Neural crest cell (in vitro differentiated cells): ENCODE measurements around the gene DOCK8. TPM values are rescaled to one million over a fixed set of nuclear protein-coding genes. Genes with fewer than 3 reads are reported as not detected.
"Not testable (repeated sequence)": the region's sequence is repeated elsewhere in the genome, so short reads cannot be mapped to it uniquely, and the experiment has no call there.

Experiments
- DNase-seq: peaks from one replicate; pipeline ENCODE4 v3.0.0; 2021; ENCODE audit warnings: low read depth, mixed read lengths, low spot score
- H3K27ac Mint-ChIP-seq: one replicate; pipeline ENCODE4 v1.8.0; 2021; ENCODE audit warnings: mild to moderate bottlenecking, mixed read lengths; ENCODE audit not compliant: unreplicated experiment
- H3K27me3 Mint-ChIP-seq: 2 replicates; pipeline ENCODE4 v1.8.0; 2021; ENCODE audit warnings: low read depth, mild to moderate bottlenecking, mixed read lengths
- H3K36me3 Mint-ChIP-seq: 2 replicates; pipeline ENCODE4 v1.8.0; 2021; ENCODE audit warnings: low read depth, mild to moderate bottlenecking, mixed read lengths
- H3K4me1 Mint-ChIP-seq: 2 replicates; pipeline ENCODE4 v1.8.0; 2021; ENCODE audit warnings: mixed read lengths
- H3K4me3 Mint-ChIP-seq: one replicate; pipeline ENCODE4 v1.8.0; 2021; ENCODE audit warnings: mild to moderate bottlenecking, mixed read lengths
- H3K9me3 Mint-ChIP-seq: 2 replicates; pipeline ENCODE4 v1.8.0; 2021; ENCODE audit warnings: mixed read lengths
- total RNA-seq: library from RNA; stranded (reverse); gene quantifications from 2 replicates; pipeline ENCODE4 v1.2.1, GENCODE V29; 2021
- TF ChIP-seq, protein P1 (sequence below): fragments of 200-600 bp; sonication (generic); conservative IDR thresholded peaks from 2 replicates; pipeline ENCODE4 v1.5.0; 2021; ENCODE audit warnings: antibody characterized with exemption, mild to moderate bottlenecking

The DOCK8 gene
- total RNA-seq, 1 donor from 2014 or later: 0.58 TPM

DNA sequence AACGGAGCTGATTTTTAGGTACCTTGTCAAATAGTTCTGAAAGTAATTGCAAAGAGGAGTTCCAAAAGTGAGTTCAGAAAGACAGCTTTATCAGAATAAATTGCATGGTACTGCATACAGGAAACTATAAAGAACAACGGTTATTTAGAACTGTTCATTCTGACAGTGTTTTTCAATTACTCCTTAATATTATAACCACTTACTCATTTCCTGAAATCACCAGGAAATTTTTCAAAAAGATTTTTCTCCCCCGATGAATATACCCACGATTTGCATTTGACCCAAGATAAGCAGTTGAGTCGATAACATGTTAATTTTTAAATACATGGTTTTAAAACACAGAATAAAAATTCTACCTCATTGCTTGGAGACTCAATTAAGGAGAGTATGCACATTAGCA is 9.4 kb downstream of the DOCK8 start:
- Mint-ChIP-seq H3K36me3 (no peaks in the 10 kb centered on the region), H3K27ac (no peak overlapping the region), H3K9me3 (no peaks in the 10 kb centered on the region), H3K4me3 (no peak overlapping the region), H3K4me1 (peaks cover 6% of the 10 kb centered on the region), H3K27me3 (no peaks in the 10 kb centered on the region)
- no peak for DNase-seq
- TF ChIP-seq, protein P1, sequence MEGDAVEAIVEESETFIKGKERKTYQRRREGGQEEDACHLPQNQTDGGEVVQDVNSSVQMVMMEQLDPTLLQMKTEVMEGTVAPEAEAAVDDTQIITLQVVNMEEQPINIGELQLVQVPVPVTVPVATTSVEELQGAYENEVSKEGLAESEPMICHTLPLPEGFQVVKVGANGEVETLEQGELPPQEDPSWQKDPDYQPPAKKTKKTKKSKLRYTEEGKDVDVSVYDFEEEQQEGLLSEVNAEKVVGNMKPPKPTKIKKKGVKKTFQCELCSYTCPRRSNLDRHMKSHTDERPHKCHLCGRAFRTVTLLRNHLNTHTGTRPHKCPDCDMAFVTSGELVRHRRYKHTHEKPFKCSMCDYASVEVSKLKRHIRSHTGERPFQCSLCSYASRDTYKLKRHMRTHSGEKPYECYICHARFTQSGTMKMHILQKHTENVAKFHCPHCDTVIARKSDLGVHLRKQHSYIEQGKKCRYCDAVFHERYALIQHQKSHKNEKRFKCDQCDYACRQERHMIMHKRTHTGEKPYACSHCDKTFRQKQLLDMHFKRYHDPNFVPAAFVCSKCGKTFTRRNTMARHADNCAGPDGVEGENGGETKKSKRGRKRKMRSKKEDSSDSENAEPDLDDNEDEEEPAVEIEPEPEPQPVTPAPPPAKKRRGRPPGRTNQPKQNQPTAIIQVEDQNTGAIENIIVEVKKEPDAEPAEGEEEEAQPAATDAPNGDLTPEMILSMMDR: no peak

DNA sequence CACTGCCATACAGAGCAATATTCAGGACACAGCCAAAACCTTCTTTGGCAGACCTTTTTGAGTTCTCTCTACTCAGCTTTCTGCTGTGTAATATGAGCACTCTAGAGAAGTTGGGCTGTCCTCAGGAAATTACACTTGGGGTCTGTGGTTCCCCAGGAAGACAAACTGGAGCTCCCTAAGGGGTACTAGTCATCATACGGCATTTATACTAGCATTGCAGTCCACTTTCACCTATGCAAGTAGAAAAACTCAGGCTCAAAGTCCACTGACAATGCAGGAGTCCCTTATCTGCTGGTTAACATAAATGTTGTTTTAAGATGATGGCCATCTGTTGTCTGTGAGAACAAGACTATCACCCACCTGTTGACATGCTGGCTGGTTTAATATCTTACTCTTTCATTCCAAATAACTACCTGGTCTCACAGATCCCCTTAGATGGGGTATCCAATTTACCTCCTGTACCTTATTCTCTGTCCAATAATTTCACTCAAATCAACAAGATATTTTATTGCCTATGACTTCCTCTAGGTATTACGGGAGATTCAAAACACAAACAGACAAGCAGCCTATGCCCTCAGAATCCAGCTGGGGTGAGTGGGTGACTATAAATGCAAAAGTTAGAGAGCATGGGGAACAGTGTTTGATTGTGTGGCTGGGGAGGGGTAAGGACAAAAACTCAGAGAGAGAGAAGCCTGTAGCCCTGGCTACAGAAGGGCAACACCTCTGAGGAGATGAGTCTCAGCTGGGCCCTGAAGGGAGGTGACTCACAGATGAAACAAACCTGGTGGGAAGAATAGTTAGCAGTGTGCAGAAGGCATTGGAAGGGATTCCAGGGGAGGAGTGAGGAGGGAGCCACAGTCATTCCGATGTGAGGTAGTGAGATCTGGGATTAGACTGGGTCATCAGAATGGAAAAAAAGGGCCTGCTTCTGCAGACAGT is 10.2 kb downstream of the DOCK8 start:
- no peaks in the 10 kb centered on the region for H3K27me3 Mint-ChIP-seq
- H3K36me3 Mint-ChIP-seq: no peaks in the 10 kb centered on the region
- H3K4me1 Mint-ChIP-seq: peaks cover 6% of the 10 kb centered on the region
- no peak overlapping the region for H3K27ac Mint-ChIP-seq
- H3K9me3 Mint-ChIP-seq: no peaks in the 10 kb centered on the region
- no peak overlapping the region for H3K4me3 Mint-ChIP-seq
- DNase-seq: no peak
- TF ChIP-seq, protein P1: no peak

DNA sequence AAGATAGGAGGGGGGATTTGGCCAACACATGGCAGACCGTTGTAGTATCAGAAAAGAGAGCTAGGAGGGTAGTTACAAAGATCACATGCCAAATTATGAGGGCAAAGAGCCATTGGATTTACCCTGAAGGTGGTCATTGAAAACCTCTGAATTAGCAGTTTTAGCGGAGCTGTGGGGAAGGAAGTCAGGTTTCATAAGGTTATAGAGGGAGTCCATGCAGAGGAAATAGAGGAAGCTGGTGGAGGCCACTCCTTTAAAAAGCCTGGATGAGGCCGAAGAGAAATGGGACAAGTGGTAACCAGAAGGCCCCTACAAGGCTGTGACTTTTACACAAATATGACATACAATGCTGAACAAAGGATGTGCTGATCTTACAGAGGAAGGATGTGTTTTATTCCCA is 13.2 kb downstream of the DOCK8 start:
- no peaks in the 10 kb centered on the region for H3K4me1 Mint-ChIP-seq
- no peak for DNase-seq
- peaks cover 4% of the 10 kb centered on the region for H3K27me3 Mint-ChIP-seq
- H3K27ac Mint-ChIP-seq: no peak overlapping the region
- H3K36me3 Mint-ChIP-seq: no peaks in the 10 kb centered on the region
- no peak overlapping the region for H3K4me3 Mint-ChIP-seq
- TF ChIP-seq, protein P1: no peak
- H3K9me3 Mint-ChIP-seq: no peaks in the 10 kb centered on the region

DNA sequence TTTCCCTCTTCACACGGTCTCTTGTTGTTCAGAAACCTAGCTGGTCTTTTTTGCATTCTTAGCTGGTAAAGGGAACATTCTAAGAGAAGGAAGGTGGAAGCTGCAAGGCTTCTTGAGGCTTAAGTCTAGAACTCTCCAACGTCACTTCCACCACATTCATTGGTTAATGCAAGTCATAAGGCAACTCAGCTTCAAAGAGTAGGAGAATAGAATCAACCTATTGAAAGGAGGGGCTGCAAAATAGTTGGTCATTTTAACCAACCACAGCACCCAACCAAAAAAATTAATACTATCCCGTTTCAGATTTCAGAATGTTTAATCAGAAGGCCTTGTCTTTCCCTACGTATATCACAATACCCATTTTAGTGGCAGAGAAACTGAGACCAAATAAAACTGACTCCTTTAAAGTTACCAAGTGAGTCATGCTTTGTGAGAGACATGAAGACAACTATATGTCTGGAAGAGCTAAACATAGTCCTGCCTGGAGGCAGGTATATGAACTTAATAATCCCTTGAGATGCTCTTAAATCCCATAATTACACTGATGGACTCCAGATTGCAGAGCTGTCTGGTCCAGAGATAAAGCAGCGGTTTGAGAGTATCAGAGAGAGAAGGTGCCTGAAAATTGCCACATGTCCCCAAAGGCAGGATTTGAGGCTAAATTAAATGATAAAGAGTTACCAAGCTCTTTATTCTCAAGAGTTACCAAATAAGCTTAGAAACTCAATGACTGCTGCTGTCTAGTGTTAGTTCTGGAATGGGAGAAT is 14.4 kb downstream of the DOCK8 start:
- Mint-ChIP-seq H3K27me3 (peaks cover 5% of the 10 kb centered on the region), H3K36me3 (no peaks in the 10 kb centered on the region), H3K9me3 (no peaks in the 10 kb centered on the region), H3K4me3 (no peak overlapping the region), H3K27ac (no peak overlapping the region), H3K4me1 (no peaks in the 10 kb centered on the region)
- DNase-seq: no peak
- TF ChIP-seq, protein P1: no peak

DNA sequence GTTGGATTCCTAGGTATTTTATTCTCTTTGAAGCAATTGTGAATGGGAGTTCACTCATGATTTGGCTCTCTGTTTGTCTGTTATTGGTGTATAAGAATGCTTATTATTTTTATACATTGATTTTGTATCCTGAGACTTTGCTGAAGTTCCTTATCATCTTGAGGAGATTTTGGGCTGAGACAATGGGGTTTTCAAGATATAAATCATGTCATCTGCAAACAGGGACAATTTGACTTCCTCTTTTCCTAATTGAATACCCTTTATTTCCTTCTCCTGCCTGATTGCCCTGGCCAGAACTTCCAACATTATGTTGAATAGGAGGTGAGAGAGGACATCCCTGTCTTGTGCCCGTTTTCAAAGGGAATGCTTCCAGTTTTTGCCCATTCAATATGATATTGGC is 17.0 kb downstream of the DOCK8 start:
- H3K4me1 Mint-ChIP-seq, H3K36me3 Mint-ChIP-seq, DNase-seq, H3K27ac Mint-ChIP-seq, H3K9me3 Mint-ChIP-seq, H3K4me3 Mint-ChIP-seq: not testable (repeated sequence)
- peaks cover 12% of the 10 kb centered on the region for H3K27me3 Mint-ChIP-seq

DNA sequence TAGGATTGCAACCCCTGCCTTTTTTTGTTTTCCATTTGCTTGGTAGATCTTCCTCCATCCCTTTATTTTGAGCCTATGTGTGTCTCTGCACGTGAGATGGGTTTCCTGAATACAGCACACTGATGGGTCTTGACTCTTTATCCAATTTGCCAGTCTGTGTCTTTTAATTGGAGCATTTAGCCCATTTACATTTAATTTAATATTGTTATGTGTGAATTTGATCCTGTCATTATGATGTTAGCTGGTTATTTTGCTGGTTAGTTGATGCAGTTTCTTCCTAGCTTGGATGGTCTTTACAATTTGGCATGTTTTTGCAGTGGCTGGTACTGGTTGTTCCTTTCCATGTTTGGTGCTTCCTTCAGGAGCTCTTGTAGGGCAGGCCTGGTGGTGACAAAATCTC is 19.0 kb downstream of the DOCK8 start:
- H3K4me1 Mint-ChIP-seq: not testable (repeated sequence)

More for the DNA sequence above, 19.0 kb downstream of the DOCK8 start:
- H3K36me3 Mint-ChIP-seq, H3K4me3 Mint-ChIP-seq, H3K27ac Mint-ChIP-seq, DNase-seq, H3K9me3 Mint-ChIP-seq: not testable (repeated sequence)
- peaks cover 23% of the 10 kb centered on the region for H3K27me3 Mint-ChIP-seq
